Astrocyte (in vitro differentiated cells and primary cell): ENCODE data around the gene ELMO1. TPM values are rescaled to one million over a fixed set of nuclear protein-coding genes. Genes with fewer than 3 reads are reported as not detected.

Source experiments
- DNase-seq: peaks from one replicate; pipeline ENCODE4 v3.0.0-alpha.2; 2010; ENCODE audit warnings: low read depth
- FAIRE-seq: peaks from 2 replicates; lab custom pipeline; 2011; peaks lifted over from hg19 to GRCh38; lab: Jason Lieb, UNC
- H2AFZ ChIP-seq: 2 replicates; pipeline ENCODE4 v1.6.0; 2012; ENCODE audit warnings: low read depth, low read length, inconsistent platforms
- H3K27ac ChIP-seq: 2 replicates; pipeline ENCODE4 v1.5.1; 2011; ENCODE audit warnings: low read depth, low read length, inconsistent platforms
- H3K27me3 ChIP-seq: 2 replicates; pipeline ENCODE4 v1.6.0; 2011; ENCODE audit warnings: low read length, inconsistent platforms; ENCODE audit not compliant: insufficient read depth
- H3K36me3 ChIP-seq: 2 replicates; pipeline ENCODE4 v1.5.1; 2011; ENCODE audit warnings: low read length, inconsistent platforms; ENCODE audit not compliant: insufficient read depth
- H3K4me1 ChIP-seq: 2 replicates; pipeline ENCODE4 v1.5.1; 2011; ENCODE audit warnings: low read length, inconsistent platforms; ENCODE audit not compliant: insufficient read depth
- H3K4me2 ChIP-seq: 2 replicates; pipeline ENCODE4 v1.6.0; 2012; ENCODE audit warnings: low read length, inconsistent platforms
- H3K4me3 ChIP-seq: 2 replicates; pipeline ENCODE4 v1.5.1; 2011; ENCODE audit warnings: low read depth, mild to moderate bottlenecking, low read length, inconsistent platforms; ENCODE audit not compliant: insufficient read depth
- H3K79me2 ChIP-seq: 2 replicates; pipeline ENCODE4 v1.6.0; 2012; ENCODE audit warnings: mild to moderate bottlenecking, low read length, inconsistent platforms; ENCODE audit not compliant: insufficient read depth
- H3K9ac ChIP-seq: 2 replicates; pipeline ENCODE4 v1.6.0; 2012; ENCODE audit warnings: mild to moderate bottlenecking, low read length, inconsistent platforms
- H3K9me3 ChIP-seq: 2 replicates; pipeline ENCODE4 v1.5.1; 2012; ENCODE audit warnings: low read depth, mild to moderate bottlenecking, low read length, inconsistent platforms; ENCODE audit not compliant: insufficient read depth
- H4K20me1 ChIP-seq: 2 replicates; pipeline ENCODE4 v1.6.0; 2012; ENCODE audit warnings: low read length, inconsistent platforms; ENCODE audit not compliant: insufficient read depth
- H3K27ac Mint-ChIP-seq: one replicate; pipeline ENCODE4 v1.8.0; 2021; ENCODE audit warnings: mild to moderate bottlenecking, mixed read lengths; ENCODE audit not compliant: unreplicated experiment
- H3K27me3 Mint-ChIP-seq: one replicate; pipeline ENCODE4 v1.8.0; 2021; ENCODE audit warnings: low read depth, mixed read lengths; ENCODE audit not compliant: unreplicated experiment
- H3K36me3 Mint-ChIP-seq: one replicate; pipeline ENCODE4 v1.8.0; 2021; ENCODE audit warnings: low read depth, mixed read lengths; ENCODE audit not compliant: unreplicated experiment
- H3K4me1 Mint-ChIP-seq: one replicate; pipeline ENCODE4 v1.8.0; 2021; ENCODE audit warnings: low read depth, mixed read lengths; ENCODE audit not compliant: unreplicated experiment
- H3K4me3 Mint-ChIP-seq: one replicate; pipeline ENCODE4 v1.8.0; 2021; ENCODE audit warnings: mild to moderate bottlenecking, moderate library complexity, mixed read lengths; ENCODE audit not compliant: unreplicated experiment
- H3K9me3 Mint-ChIP-seq: one replicate; pipeline ENCODE4 v1.8.0; 2021; ENCODE audit warnings: mild to moderate bottlenecking, mixed read lengths; ENCODE audit not compliant: unreplicated experiment
- EZH2 ChIP-seq: IDR thresholded peaks from 2 replicates; pipeline ENCODE4 v1.6.1; 2012; ENCODE audit warnings: mild to moderate bottlenecking, low read length, inconsistent platforms; ENCODE audit not compliant: insufficient read depth
- total RNA-seq: library from RNA; stranded (reverse); gene quantifications from 2 replicates; pipeline ENCODE4 v1.2.1, GENCODE V29; 2021
- TF ChIP-seq, protein P1 (sequence below): IDR thresholded peaks from 2 replicates; pipeline ENCODE4 v1.5.1; 2011; ENCODE audit warnings: low read depth, mild to moderate bottlenecking, inconsistent platforms, low read length, moderate library complexity; ENCODE audit not compliant: insufficient read depth

ELMO1 gene
- total RNA-seq, 1 donor from 2014 or later, result 20.4 TPM

DNA sequence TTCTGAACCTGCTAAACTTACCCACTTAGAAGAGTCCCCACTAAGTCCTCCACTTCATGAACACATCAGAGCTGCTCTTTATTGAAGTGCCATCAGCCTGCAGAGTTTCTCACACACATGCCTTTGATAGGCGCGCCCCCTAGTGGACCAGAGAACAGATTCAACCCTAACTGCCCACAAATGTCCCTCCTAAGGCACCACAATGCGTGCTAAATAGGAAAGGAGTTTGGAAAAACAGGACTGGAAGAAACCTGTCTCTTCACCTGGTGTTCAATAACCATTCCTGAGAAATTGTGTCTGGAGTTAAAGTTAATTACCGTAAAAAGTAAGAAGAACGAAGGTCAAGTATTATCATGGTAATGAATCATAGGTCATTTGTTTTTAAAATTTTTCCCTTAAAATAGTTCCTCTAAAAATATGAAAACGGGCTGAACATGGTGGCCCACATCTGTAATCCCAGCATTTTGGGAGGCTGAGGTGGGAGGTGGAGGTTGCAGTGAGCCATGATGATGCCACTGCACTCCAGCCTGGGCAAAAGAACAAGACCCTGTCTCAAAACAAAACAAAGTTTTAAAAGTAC is 249.7 kb downstream of the ELMO1 start:
- Histone ChIP-seq H3K9me3 (no peaks in the 10 kb centered on the region), H3K79me2 (no peaks in the 10 kb centered on the region), H4K20me1 (no peaks in the 10 kb centered on the region), H3K4me3 (no peak overlapping the region), H3K4me2 (no peak overlapping the region), H3K9ac (no peak overlapping the region), H3K27me3 (no peaks in the 10 kb centered on the region), H3K36me3 (no peaks in the 10 kb centered on the region), H3K4me1 (peaks cover 4% of the 10 kb centered on the region), H3K27ac (no peak overlapping the region), H2AFZ (no peak overlapping the region)
- DNase-seq (peak; percentile 38), FAIRE-seq (no peak)
- H3K9me3 Mint-ChIP-seq, result no peaks in the 10 kb centered on the region
- no peaks in the 10 kb centered on the region for H3K4me1 Mint-ChIP-seq
- no peak overlapping the region for H3K4me3 Mint-ChIP-seq
- H3K36me3 Mint-ChIP-seq, result peaks cover 4% of the 10 kb centered on the region
- TF ChIP-seq, protein P1, sequence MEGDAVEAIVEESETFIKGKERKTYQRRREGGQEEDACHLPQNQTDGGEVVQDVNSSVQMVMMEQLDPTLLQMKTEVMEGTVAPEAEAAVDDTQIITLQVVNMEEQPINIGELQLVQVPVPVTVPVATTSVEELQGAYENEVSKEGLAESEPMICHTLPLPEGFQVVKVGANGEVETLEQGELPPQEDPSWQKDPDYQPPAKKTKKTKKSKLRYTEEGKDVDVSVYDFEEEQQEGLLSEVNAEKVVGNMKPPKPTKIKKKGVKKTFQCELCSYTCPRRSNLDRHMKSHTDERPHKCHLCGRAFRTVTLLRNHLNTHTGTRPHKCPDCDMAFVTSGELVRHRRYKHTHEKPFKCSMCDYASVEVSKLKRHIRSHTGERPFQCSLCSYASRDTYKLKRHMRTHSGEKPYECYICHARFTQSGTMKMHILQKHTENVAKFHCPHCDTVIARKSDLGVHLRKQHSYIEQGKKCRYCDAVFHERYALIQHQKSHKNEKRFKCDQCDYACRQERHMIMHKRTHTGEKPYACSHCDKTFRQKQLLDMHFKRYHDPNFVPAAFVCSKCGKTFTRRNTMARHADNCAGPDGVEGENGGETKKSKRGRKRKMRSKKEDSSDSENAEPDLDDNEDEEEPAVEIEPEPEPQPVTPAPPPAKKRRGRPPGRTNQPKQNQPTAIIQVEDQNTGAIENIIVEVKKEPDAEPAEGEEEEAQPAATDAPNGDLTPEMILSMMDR, result peak; percentile 83
- no peak for TF ChIP-seq EZH2
- no peaks in the 10 kb centered on the region for H3K27me3 Mint-ChIP-seq
- H3K27ac Mint-ChIP-seq, result no peak overlapping the region

DNA sequence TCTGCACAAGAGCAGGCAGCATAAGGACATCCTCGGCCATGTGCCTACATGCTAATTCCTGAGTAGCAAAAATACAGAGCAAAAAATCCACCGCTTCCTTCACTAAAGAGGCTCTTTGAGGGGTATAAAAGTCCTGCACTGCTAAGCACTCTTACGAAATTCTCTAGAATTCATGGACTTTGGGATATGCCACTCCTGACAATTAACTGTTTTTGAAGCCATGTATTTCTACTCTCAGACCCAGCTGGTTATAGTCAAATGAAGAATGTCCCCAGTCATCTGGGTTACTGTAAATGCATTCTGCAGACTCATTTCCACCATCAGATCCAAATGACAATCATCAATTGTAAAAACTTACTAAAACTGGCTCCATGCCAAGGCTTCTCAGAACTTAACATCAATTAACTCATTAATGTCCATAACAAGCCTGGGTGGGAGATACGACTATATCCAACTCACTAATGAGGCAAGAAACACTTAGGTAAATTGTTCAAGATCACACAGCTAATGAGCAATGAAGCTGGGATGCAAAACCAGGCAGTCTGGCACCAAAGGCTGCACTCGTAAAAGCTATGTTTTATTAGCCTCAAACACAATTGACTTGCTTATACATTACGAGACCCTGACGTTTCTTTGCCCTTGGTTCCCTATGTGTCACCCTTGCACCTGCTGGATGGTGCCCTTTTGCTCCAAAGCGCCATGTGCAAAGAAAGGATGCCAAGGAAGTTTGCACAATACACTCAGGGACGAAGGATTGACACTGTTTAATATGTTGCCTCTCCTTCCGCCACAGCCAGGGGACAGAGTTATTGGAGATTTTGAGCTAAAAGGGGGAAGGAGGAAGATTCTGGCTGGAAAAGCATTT is 250.4 kb downstream of the ELMO1 start:
- Mint-ChIP-seq H3K4me1 (no peaks in the 10 kb centered on the region), H3K36me3 (peaks cover 2% of the 10 kb centered on the region), H3K9me3 (no peaks in the 10 kb centered on the region), H3K27me3 (no peaks in the 10 kb centered on the region), H3K4me3 (no peak overlapping the region), H3K27ac (no peak overlapping the region)
- H3K9ac ChIP-seq, result no peak overlapping the region
- H3K4me2 ChIP-seq, result no peak overlapping the region
- no peaks in the 10 kb centered on the region for H3K9me3 ChIP-seq
- no peaks in the 10 kb centered on the region for H3K36me3 ChIP-seq
- no peaks in the 10 kb centered on the region for H4K20me1 ChIP-seq
- no peaks in the 10 kb centered on the region for H3K27me3 ChIP-seq
- H3K79me2 ChIP-seq, result no peaks in the 10 kb centered on the region
- no peak for DNase-seq
- no peak overlapping the region for H3K4me3 ChIP-seq
- no peak overlapping the region for H3K27ac ChIP-seq
- peaks cover 4% of the 10 kb centered on the region for H3K4me1 ChIP-seq
- no peak for FAIRE-seq
- no peak for TF ChIP-seq EZH2
- TF ChIP-seq, protein P1, result no peak
- no peak overlapping the region for H2AFZ ChIP-seq
